Panc1 (cell line): ENCODE data around the gene SERPINE2. TPM values are rescaled to one million over a fixed set of nuclear protein-coding genes. Genes with fewer than 3 reads are reported as not detected.

Source experiments
- ATAC-seq: fragments of 200-7000 bp; cut with Tn5 transposase; 2 replicates; pipeline ENCODE4 v1.9.1; 2020; ENCODE audit warnings: mild to moderate bottlenecking, moderate library complexity
- BruUV-seq: library from RNA; stranded (reverse); fragments of 400-500 nt; replicated peaks from 2 replicates; lab custom pipeline; 2021; lab: Mats Ljungman, UMichigan
- CTCF ChIA-PET: fragments of 300-600 bp; sonication (Branson Sonifier 250); formaldehyde crosslinking; loops from one replicate; lab custom pipeline; 2022; ENCODE audit warnings: antibody characterized with exemption; lab: Charles Lee
- POLR2A ChIA-PET: fragments of 300-600 bp; sonication (Branson Sonifier 250); formaldehyde crosslinking; loops from one replicate; lab custom pipeline; 2022; ENCODE audit warnings: antibody characterized with exemption; lab: Charles Lee
- DNase-seq: peaks from one replicate; pipeline ENCODE4 v3.0.0-alpha.2; 2010; ENCODE audit warnings: low read depth, low spot score
- H3K27ac ChIP-seq: 2 replicates; pipeline ENCODE4 v1.5.1; 2011; ENCODE audit warnings: mild to moderate bottlenecking, low read length, inconsistent platforms
- H3K27me3 ChIP-seq: fragments of 200-500 bp; sonication (Bioruptor generic); 2 replicates; pipeline ENCODE4 v1.6.0; 2014; ENCODE audit warnings: low read length, inconsistent platforms; ENCODE audit not compliant: control insufficient read depth, insufficient read depth
- H3K36me3 ChIP-seq: fragments of 200-500 bp; sonication (Bioruptor generic); 2 replicates; pipeline ENCODE4 v1.5.1; 2014; ENCODE audit warnings: inconsistent platforms, mild to moderate bottlenecking, low read length, moderate library complexity; ENCODE audit not compliant: control insufficient read depth, insufficient read depth
- H3K4me1 ChIP-seq: 2 replicates; pipeline ENCODE4 v1.5.1; 2011; ENCODE audit warnings: inconsistent platforms, mild to moderate bottlenecking, low read length, moderate library complexity; ENCODE audit not compliant: control insufficient read depth, insufficient read depth
- H3K4me3 ChIP-seq, 2 experiments: 2 replicates each; pipeline ENCODE4 v1.5.1; 2011 to 2012; ENCODE audit warnings: low read depth in 2 of 2, low read length in 2 of 2, mild to moderate bottlenecking in 2 of 2, inconsistent platforms in 1 of 2, moderate library complexity in 1 of 2
- H3K9me3 ChIP-seq: fragments of 200-500 bp; sonication (Bioruptor generic); 2 replicates; pipeline ENCODE4 v1.5.1; 2014; ENCODE audit warnings: low read depth, mild to moderate bottlenecking, inconsistent platforms, low read length, moderate library complexity; ENCODE audit not compliant: control insufficient read depth, insufficient read depth
- POLR2AphosphoS5 ChIP-seq: IDR thresholded peaks from 2 replicates; pipeline ENCODE4 v1.6.1; 2012; ENCODE audit warnings: mild to moderate bottlenecking, low read depth, low read length, moderate library complexity
- SIN3A ChIP-seq: IDR thresholded peaks from 2 replicates; pipeline ENCODE4 v1.6.1; 2012; ENCODE audit warnings: low read depth, mild to moderate bottlenecking, low read length, moderate library complexity, borderline replicate concordance; ENCODE audit not compliant: insufficient read depth
- TCF7L2 ChIP-seq: IDR thresholded peaks from 2 replicates; pipeline ENCODE4 v1.6.1; 2011; ENCODE audit warnings: mild to moderate bottlenecking, low read depth, low read length, inconsistent platforms
- in situ Hi-C: cut with HindIII; loops from 2 replicates; pipeline ENCODE4 v1.10.0; 2016; ENCODE audit warnings: low sequenced_read_pairs, low pct_unique_long_range_greater_than_20kb
- intact Hi-C: fragments of 100-400 bp; cut with micrococcal nuclease; formaldehyde crosslinking; loops from one replicate; pipeline ENCODE4 v1.10.0; 2022; ENCODE audit not compliant: unreplicated experiment
- total RNA-seq: library from RNA; stranded (reverse); gene quantifications from one replicate; pipeline ENCODE4 v1.2.1, GENCODE V29; 2021; ENCODE audit not compliant: unreplicated experiment
- TF ChIP-seq, protein P1 (sequence below), 2 experiments: IDR thresholded peaks; 2 replicates each; pipeline ENCODE4 v1.6.1; 2011 to 2012; ENCODE audit warnings: low read depth in 2 of 2, control low read depth in 1 of 2, low read length in 1 of 2, mild to moderate bottlenecking in 1 of 2, moderate library complexity in 1 of 2; ENCODE audit not compliant: insufficient read depth in 1 of 2
- TF ChIP-seq, protein P2 (sequence below): fragments of 450-650 bp; IDR thresholded peaks from 2 replicates; pipeline ENCODE4 v1.5.1; 2017; ENCODE audit warnings: mild to moderate bottlenecking

The SERPINE2 gene
- total RNA-seq, 1 experiment from 2014 or later, result 3.1 TPM

DNA sequence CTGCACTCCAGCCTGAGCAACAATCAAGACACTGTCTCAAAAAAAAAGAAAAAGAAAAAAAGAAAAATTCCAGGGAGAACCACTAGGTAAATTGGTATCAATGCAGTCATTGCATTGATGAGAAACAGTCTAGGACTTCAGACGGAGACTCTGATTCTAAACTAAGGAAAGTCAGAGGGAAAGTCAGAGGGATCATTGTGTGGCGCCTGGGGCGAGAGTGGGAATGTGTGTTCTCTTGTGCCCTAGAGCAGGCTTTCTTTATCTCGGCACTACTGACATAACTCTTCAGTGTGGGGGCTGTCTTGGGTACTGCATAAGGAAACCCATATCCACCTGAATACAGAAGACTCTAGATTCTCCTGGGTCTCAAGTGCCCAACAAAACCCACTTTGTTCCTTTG, 24.8 kb downstream of the SERPINE2 start:
- intact Hi-C loops (no loop called here), in situ Hi-C loops (no loop called here)
- no peak overlapping the region for H3K27ac ChIP-seq
- no peaks in the 10 kb centered on the region for H3K36me3 ChIP-seq
- 0 out of 2 replicates have a peak, but pooled peaks have one; percentile 26 for ATAC-seq
- H3K4me3 ChIP-seq, result no peak overlapping the region
- no peak for DNase-seq
- TF ChIP-seq, protein P1, sequence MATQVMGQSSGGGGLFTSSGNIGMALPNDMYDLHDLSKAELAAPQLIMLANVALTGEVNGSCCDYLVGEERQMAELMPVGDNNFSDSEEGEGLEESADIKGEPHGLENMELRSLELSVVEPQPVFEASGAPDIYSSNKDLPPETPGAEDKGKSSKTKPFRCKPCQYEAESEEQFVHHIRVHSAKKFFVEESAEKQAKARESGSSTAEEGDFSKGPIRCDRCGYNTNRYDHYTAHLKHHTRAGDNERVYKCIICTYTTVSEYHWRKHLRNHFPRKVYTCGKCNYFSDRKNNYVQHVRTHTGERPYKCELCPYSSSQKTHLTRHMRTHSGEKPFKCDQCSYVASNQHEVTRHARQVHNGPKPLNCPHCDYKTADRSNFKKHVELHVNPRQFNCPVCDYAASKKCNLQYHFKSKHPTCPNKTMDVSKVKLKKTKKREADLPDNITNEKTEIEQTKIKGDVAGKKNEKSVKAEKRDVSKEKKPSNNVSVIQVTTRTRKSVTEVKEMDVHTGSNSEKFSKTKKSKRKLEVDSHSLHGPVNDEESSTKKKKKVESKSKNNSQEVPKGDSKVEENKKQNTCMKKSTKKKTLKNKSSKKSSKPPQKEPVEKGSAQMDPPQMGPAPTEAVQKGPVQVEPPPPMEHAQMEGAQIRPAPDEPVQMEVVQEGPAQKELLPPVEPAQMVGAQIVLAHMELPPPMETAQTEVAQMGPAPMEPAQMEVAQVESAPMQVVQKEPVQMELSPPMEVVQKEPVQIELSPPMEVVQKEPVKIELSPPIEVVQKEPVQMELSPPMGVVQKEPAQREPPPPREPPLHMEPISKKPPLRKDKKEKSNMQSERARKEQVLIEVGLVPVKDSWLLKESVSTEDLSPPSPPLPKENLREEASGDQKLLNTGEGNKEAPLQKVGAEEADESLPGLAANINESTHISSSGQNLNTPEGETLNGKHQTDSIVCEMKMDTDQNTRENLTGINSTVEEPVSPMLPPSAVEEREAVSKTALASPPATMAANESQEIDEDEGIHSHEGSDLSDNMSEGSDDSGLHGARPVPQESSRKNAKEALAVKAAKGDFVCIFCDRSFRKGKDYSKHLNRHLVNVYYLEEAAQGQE (IDR thresholded peaks at IDR 0.05; ENCODE audit: insufficient read depth in 1 of 2, low read depth in 2 of 2, low read length in 1 of 2), result no peak
- TF ChIP-seq TCF7L2 (no peak), SIN3A (no peak), POLR2AphosphoS5 (no peak)
- TF ChIP-seq, protein P2, sequence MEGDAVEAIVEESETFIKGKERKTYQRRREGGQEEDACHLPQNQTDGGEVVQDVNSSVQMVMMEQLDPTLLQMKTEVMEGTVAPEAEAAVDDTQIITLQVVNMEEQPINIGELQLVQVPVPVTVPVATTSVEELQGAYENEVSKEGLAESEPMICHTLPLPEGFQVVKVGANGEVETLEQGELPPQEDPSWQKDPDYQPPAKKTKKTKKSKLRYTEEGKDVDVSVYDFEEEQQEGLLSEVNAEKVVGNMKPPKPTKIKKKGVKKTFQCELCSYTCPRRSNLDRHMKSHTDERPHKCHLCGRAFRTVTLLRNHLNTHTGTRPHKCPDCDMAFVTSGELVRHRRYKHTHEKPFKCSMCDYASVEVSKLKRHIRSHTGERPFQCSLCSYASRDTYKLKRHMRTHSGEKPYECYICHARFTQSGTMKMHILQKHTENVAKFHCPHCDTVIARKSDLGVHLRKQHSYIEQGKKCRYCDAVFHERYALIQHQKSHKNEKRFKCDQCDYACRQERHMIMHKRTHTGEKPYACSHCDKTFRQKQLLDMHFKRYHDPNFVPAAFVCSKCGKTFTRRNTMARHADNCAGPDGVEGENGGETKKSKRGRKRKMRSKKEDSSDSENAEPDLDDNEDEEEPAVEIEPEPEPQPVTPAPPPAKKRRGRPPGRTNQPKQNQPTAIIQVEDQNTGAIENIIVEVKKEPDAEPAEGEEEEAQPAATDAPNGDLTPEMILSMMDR, result no peak
- no peaks in the 10 kb centered on the region for H3K9me3 ChIP-seq
- ChIA-PET POLR2A (no interaction called here), CTCF (no interaction called here)
- no TSS peak for BruUV-seq
- no peaks in the 10 kb centered on the region for H3K27me3 ChIP-seq
- no peaks in the 10 kb centered on the region for H3K4me1 ChIP-seq

- ChIA-PET POLR2A (no interaction called here), CTCF (no interaction called here)
- H3K9me3 ChIP-seq, result no peaks in the 10 kb centered on the region
- H3K4me3 ChIP-seq, result no peak overlapping the region
- no peaks in the 10 kb centered on the region for H3K4me1 ChIP-seq
- H3K36me3 ChIP-seq, result no peaks in the 10 kb centered on the region
- DNase-seq, result no peak
- no peaks in the 10 kb centered on the region for H3K27me3 ChIP-seq
- intact Hi-C loops (no loop called here), in situ Hi-C loops (no loop called here)
- no peak for ATAC-seq
- H3K27ac ChIP-seq, result no peak overlapping the region
- TF ChIP-seq, protein P2, result no peak
- TF ChIP-seq SIN3A (no peak), TCF7L2 (no peak), POLR2AphosphoS5 (no peak)
- TF ChIP-seq, protein P1 (IDR thresholded peaks at IDR 0.05; ENCODE audit: insufficient read depth in 1 of 2, low read depth in 2 of 2, low read length in 1 of 2), result no peak
- BruUV-seq, result no TSS peak
Measured at GRCh38 chr2:224011837-224012236, 27.2 kb downstream of the SERPINE2 start.
